Transverse colon (tissue), 4 donors: Measurements from ENCODE around the gene PPP1R9A.

Experiments used
- EP300 ChIP-seq: sonication (generic); formaldehyde crosslinking; IDR thresholded peaks from one replicate; pipeline ENCODE4 v1.6.1; 2017; ENCODE audit warnings: antibody characterized with exemption, low read depth
- POLR2A ChIP-seq: fragments of 450-650 bp; IDR thresholded peaks from one replicate; pipeline ENCODE4 v1.6.1; 2016; ENCODE audit warnings: antibody characterized with exemption, mild to moderate bottlenecking, moderate library complexity
- POLR2AphosphoS5 ChIP-seq, 3 donors: sonication (generic); formaldehyde crosslinking; IDR thresholded peaks; one replicate each; pipeline ENCODE4 v1.6.1; 2016; ENCODE audit warnings: antibody characterized with exemption in 3 of 3
- TF ChIP-seq, protein P1 (sequence below), 5 experiments: fragments of 200-600 bp in 3 of 5; fragments of 450-650 bp in 2 of 5; sonication (generic) in 3 of 5; IDR thresholded peaks; 1 replicate in 2 of 5; 2 replicates in 3 of 5; pipeline ENCODE4 v1.5.1; 2016 to 2017; ENCODE audit warnings: antibody characterized with exemption in 5 of 5, inconsistent platforms in 3 of 5, mild to moderate bottlenecking in 2 of 5, moderate library complexity in 1 of 5

GRCh38 chr7:95056901-95057300, 149.5 kb downstream of the PPP1R9A start:
- TF ChIP-seq, protein P1, sequence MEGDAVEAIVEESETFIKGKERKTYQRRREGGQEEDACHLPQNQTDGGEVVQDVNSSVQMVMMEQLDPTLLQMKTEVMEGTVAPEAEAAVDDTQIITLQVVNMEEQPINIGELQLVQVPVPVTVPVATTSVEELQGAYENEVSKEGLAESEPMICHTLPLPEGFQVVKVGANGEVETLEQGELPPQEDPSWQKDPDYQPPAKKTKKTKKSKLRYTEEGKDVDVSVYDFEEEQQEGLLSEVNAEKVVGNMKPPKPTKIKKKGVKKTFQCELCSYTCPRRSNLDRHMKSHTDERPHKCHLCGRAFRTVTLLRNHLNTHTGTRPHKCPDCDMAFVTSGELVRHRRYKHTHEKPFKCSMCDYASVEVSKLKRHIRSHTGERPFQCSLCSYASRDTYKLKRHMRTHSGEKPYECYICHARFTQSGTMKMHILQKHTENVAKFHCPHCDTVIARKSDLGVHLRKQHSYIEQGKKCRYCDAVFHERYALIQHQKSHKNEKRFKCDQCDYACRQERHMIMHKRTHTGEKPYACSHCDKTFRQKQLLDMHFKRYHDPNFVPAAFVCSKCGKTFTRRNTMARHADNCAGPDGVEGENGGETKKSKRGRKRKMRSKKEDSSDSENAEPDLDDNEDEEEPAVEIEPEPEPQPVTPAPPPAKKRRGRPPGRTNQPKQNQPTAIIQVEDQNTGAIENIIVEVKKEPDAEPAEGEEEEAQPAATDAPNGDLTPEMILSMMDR (IDR thresholded peaks at IDR 0.05) = no peak
- TF ChIP-seq POLR2A = no peak
- TF ChIP-seq POLR2AphosphoS5 (IDR thresholded peaks at IDR 0.05) = no peak
- TF ChIP-seq EP300 = no peak
